ENCODE measurements around the gene SLC9A8.

DNA sequence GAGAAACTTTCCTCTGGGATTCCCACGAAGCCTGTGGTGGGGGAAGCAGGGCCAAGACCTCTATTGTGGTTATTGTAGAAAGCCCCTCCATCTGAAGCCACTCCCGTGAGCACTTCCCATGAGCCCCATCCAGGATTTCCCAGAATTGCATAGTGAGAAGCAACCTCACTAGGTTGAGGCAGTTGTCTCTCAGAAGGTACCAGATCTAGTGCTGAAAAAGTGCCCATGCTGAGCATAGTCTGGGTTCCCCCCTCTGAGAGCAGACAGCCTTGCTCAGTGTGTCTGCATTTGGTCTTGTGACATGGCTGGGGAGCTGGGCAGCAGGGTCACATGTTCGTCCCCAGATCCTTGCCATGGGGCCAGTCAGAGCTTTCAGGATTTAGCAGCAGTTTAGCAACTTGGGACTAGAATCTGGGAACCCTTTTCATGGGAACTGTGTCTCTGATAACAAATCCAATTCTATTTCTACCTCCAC, 38.6 kb downstream of the SLC9A8 start:
- TF ChIP-seq, protein P1, sequence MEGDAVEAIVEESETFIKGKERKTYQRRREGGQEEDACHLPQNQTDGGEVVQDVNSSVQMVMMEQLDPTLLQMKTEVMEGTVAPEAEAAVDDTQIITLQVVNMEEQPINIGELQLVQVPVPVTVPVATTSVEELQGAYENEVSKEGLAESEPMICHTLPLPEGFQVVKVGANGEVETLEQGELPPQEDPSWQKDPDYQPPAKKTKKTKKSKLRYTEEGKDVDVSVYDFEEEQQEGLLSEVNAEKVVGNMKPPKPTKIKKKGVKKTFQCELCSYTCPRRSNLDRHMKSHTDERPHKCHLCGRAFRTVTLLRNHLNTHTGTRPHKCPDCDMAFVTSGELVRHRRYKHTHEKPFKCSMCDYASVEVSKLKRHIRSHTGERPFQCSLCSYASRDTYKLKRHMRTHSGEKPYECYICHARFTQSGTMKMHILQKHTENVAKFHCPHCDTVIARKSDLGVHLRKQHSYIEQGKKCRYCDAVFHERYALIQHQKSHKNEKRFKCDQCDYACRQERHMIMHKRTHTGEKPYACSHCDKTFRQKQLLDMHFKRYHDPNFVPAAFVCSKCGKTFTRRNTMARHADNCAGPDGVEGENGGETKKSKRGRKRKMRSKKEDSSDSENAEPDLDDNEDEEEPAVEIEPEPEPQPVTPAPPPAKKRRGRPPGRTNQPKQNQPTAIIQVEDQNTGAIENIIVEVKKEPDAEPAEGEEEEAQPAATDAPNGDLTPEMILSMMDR (IDR thresholded peaks at IDR 0.05): no peak
- no peak for TF ChIP-seq POLR2A (IDR thresholded peaks at IDR 0.05)

Measured in tibial nerve (tissue), 3 donors.